Measurements from ENCODE around the gene NCAPH2.
"Not testable (repeated sequence)": the region's sequence is repeated elsewhere in the genome, so short reads cannot be mapped to it uniquely, and the experiment has no call there.

NCAPH2 gene

DNA sequence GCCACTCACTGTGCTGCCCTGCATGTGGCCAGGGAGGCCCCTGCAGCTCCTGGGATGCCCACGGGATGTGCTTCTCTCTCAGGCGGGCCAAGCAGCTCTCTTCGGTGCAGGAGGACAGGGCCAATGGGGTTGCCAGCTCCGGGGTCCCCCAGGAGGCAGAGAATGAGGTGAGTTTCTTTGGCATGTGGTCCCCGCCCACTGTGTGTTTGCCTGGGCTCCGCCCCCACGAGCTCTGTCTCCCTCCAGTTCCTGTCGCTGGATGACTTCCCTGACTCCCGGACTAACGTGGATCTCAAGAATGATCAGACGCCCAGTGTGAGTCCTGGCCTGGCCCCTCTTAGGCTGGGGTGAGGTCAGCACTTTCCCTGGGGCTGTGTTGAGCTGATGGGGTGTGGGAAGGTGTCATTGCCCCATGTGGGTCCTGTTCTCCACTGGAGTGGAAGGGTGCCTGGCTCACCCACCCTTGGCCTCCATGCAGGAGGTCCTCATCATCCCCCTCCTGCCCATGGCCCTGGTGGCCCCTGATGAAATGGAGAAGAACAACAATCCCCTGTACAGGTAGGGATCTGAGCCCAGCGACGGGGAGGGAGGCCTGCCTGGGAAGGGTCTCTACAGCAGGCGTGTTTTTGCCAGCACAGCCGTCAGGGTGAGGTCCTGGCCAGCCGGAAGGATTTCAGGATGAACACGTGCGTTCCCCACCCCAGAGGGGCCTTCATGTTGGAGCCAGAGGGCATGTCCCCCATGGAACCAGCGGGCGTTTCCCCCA is 9.7 kb downstream of the NCAPH2 start:
- DNase-seq (ENCODE audit: low spot score) = no peak

DNA sequence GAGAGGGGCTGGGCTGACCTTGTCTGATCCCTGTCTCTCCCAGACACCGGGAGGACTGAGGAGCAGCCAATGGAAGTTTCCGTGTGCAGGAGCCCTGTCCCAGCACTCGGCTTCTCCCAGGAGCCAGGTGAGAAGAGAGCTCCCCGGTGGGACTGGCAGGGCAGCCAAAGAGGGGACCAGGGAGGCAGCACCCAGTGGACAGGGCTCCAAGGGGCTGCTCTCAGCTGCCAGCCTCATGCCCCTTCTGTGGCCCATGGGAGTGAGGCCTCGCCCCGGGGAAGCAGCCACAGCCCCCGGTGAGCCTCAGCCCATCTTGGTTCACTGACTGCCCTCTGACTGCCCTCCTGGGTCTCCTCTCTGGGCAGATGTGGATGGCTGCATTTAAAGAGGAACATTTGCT is 10.6 kb downstream of the NCAPH2 start:
- no peak for DNase-seq (ENCODE audit: low spot score)

DNA sequence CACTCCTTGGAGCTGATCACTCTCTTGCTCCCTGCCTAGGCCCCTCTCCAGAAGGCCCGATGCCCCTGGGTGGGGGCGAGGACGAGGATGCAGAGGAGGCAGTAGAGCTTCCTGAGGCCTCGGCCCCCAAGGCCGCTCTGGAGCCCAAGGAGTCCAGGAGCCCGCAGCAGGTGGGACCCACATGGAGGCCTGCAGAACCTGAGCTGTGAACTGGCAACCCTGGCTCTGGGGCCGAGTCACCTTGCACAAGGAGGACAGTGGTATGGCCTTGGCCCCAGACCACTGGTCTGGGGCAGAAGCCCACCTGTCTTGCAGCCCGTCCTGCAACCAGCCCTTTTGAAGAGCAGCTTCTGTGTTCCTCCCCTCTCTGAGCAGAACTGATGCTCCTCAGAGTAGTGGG is 11.1 kb downstream of the NCAPH2 start:
- DNase-seq (ENCODE audit: low spot score) = no peak

DNA sequence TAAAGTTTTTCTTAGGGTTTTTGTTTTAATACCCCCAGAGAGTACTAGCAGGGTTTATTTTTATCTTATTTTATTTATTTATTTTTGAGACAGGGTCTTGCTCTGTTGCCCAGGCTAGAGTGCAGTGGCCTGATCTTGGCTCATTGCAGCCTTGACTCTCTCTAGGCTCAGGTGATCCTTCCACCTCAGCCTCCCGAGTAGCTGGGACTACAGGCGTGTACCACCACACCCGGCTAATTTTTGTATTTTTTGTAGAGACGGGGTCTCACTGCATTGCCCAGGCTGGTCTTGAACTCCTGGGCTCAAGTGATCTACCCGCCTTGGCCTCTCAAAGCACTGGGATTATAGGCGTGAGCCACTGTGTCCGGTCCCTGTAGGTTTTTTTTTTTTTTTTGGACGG is 12.2 kb downstream of the NCAPH2 start:
- not testable (repeated sequence) for DNase-seq (ENCODE audit: low spot score)

DNA sequence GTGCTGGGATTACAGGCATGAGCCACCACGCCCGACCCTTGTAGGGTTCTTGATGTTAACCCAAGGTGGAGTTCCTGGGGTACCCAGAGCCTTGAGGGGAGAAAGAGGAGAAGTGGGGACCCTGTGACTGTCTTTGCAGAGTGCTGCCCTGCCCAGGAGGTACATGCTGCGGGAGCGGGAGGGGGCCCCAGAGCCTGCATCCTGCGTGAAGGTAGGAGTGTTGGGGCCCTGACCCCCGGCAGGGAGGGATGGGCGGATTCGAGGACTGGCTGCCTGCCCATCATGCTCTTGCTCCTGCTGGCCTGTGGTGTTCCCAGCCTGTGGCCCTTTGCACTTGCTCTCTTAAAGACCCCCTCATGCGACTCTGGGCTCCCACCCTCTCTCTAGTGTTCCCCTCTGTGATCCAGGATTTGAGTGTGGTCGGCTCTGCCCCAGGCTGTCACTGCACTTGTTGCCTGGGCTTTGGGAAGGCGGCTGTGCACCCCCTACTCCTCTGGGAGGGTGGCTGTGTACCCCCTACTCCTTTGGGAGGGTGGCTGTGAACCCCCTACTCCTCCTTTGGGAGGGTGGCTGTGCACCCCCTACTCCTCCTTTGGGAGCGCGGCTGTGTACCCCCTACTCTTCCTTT is 12.9 kb downstream of the NCAPH2 start:
- no peak for DNase-seq (ENCODE audit: low spot score)

DNA sequence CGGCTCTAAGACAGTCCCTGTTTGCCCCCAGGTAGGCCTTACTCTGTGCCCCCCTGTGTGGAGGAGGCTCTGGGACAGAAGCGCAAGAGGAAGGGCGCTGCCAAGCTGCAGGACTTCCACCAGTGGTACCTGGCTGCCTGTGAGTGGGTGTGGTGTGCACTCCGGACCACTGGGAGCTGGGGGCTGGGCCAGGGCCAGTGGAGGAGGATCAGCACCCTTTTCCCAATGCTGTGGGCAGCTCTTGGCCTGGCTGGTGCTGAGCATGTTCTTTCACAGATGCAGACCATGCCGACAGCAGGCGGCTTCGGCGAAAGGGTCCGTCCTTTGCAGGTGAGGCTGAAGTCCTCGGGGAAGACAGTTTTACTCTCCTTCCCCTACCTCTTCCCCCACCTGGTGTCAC is 13.7 kb downstream of the NCAPH2 start:
- DNase-seq (ENCODE audit: low spot score) = no peak

DNA sequence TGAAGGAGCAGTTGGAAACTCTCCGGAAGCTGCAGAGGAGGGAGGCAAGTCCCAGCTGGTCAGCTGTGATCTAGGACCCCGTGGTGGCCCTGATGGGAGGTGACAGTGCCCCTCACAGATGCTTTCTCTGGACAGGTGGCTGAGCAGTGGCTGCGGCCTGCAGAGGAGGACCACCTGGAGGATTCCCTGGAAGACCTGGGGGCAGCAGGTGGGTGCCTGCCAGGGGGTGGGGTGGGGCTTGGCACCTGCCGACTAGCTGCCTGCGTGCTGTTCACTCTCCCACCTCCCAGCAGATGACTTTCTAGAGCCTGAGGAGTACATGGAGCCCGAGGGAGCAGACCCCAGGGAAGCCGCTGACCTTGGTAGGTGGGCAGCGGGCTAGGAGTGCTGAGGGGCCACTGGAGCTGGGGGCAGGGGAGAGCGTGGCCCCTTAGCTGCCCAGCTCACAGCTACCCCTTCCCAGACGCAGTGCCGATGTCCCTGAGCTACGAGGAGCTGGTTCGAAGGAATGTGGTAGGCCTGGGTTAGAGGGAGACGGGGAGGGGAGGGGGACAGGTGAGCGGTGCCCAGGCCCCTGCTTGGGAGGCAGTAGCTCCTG is 14.3 kb downstream of the NCAPH2 start:
- DNase-seq (ENCODE audit: low spot score) = no peak

DNA sequence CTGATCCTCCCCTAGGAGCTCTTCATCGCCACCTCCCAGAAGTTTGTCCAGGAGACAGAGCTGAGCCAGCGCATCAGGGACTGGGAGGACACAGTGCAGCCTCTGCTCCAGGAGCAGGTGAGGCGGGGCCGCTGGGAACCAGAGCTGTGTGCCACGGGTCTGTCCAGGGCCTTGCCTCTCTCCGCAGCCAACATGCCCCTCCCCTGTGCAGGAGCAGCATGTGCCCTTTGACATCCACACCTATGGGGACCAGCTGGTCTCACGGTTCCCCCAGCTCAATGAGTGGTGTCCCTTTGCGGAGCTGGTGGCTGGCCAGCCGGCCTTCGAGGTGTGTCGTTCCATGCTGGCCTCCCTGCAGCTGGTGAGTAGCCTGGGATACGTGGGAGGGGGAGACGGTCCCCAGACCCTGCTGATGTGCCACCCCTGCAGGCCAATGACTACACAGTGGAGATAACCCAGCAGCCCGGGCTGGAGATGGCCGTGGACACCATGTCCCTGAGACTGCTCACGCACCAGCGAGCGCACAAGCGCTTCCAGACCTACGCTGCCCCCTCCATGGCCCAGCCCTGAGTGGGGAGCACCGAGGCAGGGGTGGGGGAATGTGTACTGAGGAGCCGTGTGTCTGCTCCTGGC is 14.9 kb downstream of the NCAPH2 start:
- DNase-seq (ENCODE audit: low spot score) = no peak

DNA sequence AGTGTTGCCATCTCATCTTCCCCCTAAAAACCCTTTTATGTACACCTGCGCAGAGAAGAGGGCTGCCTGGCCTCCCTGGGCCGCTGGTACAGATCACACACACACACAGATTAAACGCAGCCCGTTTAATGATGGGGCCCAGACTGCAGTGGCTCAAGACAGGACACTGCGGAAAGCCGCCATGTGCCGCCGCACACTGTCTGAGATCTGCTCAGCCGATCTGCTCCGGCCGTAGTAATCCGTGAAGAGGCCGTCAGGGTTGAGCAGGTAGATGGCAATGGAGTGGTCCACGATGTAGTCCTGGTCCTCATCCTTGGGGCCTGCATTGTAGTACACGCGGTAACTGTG is 15.4 kb downstream of the NCAPH2 start:
- no peak for DNase-seq (ENCODE audit: low spot score)

DNA sequence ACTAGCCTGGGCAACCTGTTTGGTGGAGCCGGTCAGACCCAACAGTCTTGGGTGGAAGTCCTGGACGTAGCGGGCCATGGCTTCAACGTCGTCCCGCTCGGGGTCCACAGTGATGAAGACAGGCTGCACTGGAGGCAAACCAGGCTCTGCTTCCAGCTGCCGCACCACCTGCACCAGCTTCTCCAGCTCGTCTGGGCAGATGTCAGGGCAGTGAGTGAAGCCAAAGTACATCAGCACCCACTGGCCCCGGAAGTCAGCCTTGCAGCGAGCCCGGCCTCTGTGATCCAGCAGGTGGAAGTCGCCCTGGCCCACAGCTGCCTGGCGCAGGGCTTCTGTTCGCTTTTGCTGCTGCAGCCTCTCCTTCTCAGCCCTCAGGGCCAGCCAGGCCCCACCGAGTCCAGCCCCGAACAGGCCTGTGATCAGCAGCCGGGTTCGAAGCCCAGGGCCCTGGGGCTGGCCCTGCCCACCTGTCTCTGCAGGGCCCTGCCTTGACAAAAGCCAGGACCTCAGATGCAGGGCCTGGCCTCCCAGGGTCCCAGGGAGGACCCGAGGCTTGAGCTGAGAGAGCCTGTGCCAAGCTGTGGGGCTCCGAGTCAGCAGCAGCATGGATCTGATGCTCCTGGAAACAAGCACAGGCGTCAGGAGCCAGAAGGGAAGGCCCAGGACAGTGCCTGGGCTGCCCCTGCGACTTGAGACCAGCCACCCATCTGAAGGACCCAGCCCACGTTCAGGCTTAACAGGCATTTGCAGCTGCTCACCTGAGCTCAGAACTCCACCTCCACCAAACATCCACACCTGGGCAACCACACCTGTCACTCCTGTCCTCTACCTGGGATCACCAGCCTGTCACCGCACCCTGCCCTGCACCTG is 16.0 kb downstream of the NCAPH2 start:
- DNase-seq (ENCODE audit: low spot score) = peak; percentile 72

DNA sequence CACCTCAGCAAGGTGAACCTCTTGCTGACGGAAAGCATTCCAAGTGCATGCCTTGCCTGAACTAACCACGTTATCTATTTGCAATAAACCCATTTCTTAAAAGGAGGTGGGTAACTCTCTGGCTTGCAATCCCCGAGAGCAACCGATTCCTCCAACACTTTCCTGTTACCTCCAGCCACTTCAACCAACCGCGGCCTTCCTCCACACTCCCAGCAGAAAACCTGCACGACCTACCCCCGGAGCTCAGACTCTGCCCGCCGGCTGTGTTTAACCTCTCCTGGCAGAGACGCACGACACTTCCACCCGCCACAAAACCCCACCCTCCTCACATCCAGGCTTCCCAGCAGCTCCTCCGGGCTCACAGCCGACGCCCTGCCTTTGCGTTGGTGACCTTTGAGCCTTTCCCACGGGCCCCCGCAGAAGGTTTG is 16.7 kb downstream of the NCAPH2 start:
- no peak for DNase-seq (ENCODE audit: low spot score)

DNA sequence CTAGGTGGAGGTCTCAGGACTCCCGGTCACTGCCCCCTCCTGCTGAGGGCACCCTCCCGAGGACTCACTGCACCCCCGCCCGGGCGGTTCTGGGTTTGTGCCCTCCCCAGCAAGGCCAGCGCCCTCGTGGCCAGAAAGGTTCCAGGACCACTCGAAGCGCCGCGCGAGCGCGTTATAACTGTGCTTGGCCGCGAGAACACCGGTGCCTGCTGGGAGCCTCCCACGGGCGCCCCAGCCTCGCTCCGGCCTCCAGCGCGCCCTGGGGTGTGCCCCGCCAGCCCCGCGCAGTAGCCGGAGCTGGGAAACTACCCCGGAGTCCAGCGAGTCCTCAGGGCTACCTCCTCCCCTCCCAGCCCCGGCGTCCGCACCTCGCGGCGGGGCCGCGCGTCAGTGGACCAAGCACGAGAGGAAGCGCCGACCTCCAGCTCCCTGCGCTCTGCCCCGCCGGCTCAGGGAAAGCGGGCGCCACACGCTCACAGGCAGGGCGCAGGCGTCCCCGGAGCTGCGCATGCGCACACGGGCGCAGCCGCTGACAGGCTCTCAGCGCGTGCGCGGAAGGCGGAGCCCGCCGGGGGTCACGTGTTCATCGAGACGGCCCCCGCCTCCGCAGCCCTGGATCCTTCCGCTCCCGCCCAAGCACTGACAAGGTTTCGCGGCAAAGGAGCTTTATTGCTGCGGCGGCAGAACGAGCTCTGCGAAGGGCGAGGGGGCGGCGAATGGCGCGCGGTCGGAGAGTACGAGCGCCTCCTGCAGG is 17.3 kb downstream of the NCAPH2 start, which contains the start of gene SCO2:
Gene SCO2 (minus strand): TSS at position 495 of the 754 bp plus-strand sequence. CDS start 1,187 bp downstream, outside the sequence.
- peak; percentile 96 for DNase-seq (ENCODE audit: low spot score)

DNA sequence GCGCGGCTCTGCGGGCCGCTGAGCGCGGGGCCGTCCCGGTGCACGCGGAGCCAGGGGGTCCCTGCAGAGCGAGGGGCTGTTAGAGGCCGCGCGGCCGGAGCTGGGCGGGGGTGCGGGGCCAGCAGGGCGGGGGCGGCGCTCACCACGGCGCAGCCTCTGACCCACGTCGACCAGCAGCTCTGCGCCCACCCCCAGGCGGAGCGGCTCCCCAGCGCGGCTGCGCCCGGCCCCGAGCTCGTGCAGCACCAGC is 17.8 kb downstream of the NCAPH2 start:
- DNase-seq (ENCODE audit: low spot score) = no peak

DNA sequence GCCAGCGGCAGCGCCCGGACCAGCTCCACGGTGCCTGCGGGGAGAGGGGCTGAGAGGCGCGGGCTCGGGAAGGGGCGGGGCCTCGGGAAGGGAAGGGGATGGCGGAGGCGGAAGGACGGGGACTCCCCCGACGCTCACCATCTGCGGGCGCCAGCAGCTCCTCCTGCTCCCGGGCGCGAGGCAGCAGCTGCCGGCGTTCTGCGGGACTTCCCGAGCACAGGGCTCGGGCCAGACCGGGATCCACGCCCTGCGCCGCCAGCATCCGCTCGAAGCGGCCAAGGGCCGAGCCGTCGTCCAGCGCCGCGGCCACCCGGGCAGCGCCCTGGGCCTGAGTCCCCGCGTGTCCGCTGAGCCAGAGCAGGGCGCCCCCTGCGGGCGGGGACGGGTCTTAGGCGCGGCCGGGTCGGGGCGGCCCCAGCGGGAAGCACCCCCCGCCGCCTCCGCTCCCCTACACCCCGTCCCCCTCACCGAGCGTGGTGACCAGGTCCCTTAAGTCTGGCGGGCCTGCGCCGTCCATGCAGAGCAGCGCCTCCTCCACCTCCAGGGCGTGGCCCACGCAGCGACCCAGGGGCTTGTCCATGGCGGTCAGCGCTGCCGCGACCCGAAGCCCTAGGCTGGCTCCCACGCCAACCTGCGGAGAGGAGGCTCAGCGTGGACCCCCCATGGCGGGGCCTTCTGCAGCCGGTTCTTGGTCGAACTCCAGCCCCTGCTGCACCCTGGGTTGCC is 18.2 kb downstream of the NCAPH2 start:
- peak; percentile 84 for DNase-seq (ENCODE audit: low spot score)

DNA sequence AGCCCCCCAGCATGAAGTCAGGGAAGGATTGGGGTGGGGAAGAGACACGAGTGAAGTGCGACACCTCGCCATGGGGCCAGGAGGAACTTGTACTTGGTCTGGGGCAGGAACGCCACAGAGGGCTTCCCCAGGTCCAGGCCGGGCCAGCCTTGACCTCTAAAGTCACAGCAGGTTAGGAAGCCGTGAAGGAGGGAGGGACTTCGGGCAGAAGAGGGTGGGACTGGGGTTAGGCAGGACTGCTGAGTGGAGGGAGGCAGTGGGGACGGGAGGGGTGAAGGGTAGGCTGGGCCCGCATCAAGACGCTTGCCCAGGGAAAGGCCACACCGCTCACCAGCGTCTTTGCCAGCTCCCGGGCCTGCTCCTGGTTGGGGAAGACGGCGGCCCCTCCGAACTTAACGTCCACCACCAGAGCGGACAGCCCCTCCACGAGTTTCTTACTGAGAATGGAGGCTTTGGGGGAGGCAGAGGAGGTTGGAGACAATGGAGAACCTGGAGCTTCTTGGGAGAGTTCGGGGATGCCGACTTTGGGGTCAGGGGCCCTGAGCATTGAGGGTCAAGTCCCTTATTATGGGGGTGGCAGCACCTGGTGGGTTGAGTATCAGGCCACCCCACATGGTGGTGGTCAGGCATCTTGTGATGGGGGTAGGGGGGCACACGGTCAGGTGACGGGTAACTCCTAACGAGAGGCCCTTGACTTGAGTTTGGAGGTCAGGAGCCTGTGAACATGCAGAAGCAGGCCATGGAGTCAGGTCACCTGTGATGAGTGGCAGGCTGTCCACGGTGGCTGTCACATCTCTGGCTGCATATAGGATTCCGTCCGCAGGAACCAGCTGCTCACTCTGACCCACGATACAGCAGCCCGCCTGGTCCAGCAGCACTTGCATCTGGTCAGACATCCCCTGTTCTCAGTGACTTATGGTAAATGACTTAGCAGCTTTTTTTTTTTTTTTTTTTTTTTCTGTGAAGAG is 19.1 kb downstream of the NCAPH2 start:
- DNase-seq (ENCODE audit: low spot score) = peak; percentile 74

DNA sequence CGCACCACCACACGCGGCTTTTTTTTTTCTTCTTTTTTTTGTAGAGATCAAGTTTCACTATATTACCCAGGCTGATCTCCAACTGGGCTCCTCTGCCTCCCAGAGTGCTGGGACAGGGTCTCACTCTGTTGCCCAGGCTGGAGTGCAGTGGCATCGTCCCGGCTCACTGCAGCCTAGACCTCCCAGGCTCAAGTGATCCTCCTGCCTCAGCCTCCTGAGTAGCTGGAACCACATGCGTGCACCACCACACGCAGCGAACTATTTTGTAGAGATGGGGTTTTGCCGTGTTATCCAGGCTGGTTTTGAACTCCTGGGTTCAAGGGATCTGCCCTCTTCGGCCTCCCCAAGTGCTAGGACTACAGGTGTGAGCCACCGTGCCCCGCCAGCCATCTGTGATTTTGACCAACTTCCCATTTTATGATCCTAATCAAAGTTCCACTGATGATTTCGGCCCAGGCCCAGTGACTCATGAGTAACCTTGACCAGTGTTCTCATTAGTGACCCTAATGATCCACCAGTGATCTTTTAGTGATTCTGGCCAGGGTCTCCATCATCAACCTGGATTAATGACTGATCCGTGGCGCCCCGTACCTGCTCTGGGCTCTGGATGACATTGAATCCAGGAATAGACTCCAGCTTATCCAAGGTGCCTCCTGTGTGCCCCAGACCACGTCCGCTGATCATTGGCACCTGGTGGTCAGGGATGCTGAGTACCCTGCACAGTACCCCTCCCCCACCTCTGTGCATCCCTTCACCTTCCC is 20.1 kb downstream of the NCAPH2 start:
- DNase-seq (ENCODE audit: low spot score) = no peak

DNA sequence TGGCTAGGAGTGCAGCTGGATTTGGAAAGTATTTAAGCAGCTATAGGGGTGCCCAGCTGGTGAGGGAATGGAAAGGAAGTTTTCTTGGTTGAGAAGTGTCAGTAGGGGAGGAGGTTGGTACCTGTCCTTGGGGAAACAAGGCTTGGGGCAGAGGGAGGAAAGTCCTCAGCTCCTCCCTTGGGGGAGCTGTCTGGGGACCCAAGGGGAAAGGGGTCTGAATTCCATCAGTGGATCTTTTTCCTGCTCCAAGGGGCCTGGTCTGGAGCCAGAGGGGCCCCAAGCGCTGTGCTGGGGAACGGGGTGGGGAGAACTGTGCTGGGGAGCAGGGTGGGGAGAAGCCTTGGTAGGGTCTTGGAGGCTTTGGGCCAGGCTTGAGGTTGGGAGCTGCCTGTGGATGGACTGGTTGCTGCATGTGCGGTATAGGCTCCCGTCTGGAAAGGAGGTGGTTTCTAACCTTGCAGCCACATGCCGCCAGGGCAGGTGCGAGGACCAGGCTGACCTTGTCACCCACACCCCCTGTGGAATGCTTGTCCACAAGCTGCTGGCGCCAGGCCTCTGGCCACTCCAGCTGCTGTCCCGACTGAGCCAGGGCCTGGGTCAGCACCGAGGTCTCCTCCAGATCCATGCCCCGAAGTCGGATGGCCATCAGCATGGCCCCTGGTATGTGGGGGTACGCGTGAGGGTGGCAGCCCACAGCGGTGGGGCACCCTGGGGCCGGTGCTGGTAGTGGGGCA is 20.8 kb downstream of the NCAPH2 start:
- no peak for DNase-seq (ENCODE audit: low spot score)

DNA sequence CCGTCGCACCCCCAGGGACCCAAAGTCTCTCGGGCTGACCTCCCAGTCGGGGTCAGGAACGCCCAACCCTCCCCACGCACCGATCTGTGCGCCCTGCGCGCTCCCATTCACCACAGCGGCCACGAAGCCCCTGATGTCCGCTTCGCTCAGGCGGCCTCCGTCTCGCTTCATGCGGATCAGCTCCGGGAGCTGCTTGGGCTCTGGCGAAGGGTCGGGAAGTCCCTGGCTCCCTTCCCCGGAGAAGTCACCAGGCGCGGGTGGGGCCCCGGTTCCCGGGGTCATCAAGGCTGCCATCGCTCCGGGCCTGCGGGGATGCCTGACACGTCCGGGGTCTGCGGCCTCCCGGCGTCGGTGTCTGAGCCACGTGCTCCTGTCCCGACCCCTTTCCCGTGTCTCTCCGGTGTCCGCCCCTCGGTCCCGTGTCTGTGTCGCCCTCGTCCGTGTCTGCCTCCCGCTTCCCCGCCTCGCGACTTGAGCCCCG is 21.4 kb downstream of the NCAPH2 start:
- no peak for DNase-seq (ENCODE audit: low spot score)
